Measurements from ENCODE around the gene MRPL36. TPM values are rescaled to one million over a fixed set of nuclear protein-coding genes. Genes with fewer than 3 reads are reported as not detected.

Gene MRPL36
- total RNA-seq, 1 donor from 2014 or later, result 60.6 TPM

- intact Hi-C loops (cut with micrococcal nuclease), result no loop called here
Measured at GRCh38 chr5:1815881-1816292, 16.2 kb upstream of the MRPL36 start.

GRCh38 chr5:1815071-1815786 lies 15.6 kb upstream of the MRPL36 start:
- intact Hi-C loops (cut with micrococcal nuclease), result no loop called here

- intact Hi-C loops (cut with micrococcal nuclease), result no loop called here
Measured at GRCh38 chr5:1814183-1815020, 14.8 kb upstream of the MRPL36 start.

- intact Hi-C loops (cut with micrococcal nuclease), result no loop called here
Measured at GRCh38 chr5:1810581-1811101, 11.0 kb upstream of the MRPL36 start.

GRCh38 chr5:1809416-1810035 lies 9.9 kb upstream of the MRPL36 start:
- intact Hi-C loops (cut with micrococcal nuclease), result no loop called here

- intact Hi-C loops (cut with micrococcal nuclease), result no loop called here
Measured at GRCh38 chr5:1808439-1808838, 8.8 kb upstream of the MRPL36 start.

GRCh38 chr5:1807451-1808185 lies 8.0 kb upstream of the MRPL36 start:
- intact Hi-C loops (cut with micrococcal nuclease), result no loop called here

GRCh38 chr5:1806974-1807373 lies 7.3 kb upstream of the MRPL36 start:
- intact Hi-C loops (cut with micrococcal nuclease), result no loop called here

- intact Hi-C loops (cut with micrococcal nuclease), result no loop called here
Measured at GRCh38 chr5:1806199-1806598, 6.6 kb upstream of the MRPL36 start.

GRCh38 chr5:1805736-1806135 lies 6.1 kb upstream of the MRPL36 start:
- intact Hi-C loops (cut with micrococcal nuclease), result no loop called here

- intact Hi-C loops (cut with micrococcal nuclease), result no loop called here
Measured at GRCh38 chr5:1805326-1805725, 5.7 kb upstream of the MRPL36 start.

- intact Hi-C loops (cut with micrococcal nuclease), result no loop called here
Measured at GRCh38 chr5:1804001-1804690, 4.5 kb upstream of the MRPL36 start.

GRCh38 chr5:1803192-1803591 lies 3.6 kb upstream of the MRPL36 start:
- intact Hi-C loops (cut with micrococcal nuclease), result no loop called here

GRCh38 chr5:1801967-1802295 lies 2.3 kb upstream of the MRPL36 start:
- intact Hi-C loops (cut with micrococcal nuclease), result loop anchor here (1.0 kb wide), 1 partner anchor 10 kb away; no protein-coding TSS in a partner anchor

GRCh38 chr5:1801222-1801966 lies 1.8 kb upstream of the MRPL36 start, which contains the start of gene NDUFS6:
Gene NDUFS6, plus strand, starts transcription at chr5:1801407. Its CDS starts 11 bp downstream, at chr5:1801418.
- intact Hi-C loops (cut with micrococcal nuclease), result loop anchor here (1.0 kb wide), 1 partner anchor 9 kb away; no protein-coding TSS in a partner anchor

- intact Hi-C loops (cut with micrococcal nuclease), result loop anchor here (1.0 kb wide), 1 partner anchor 8 kb away; no protein-coding TSS in a partner anchor
Measured at GRCh38 chr5:1800472-1801221, 1.0 kb upstream of the MRPL36 start.

GRCh38 chr5:1799110-1799601 lies 481 bp downstream of the MRPL36 start:
- intact Hi-C loops (cut with micrococcal nuclease), result loop anchor here (10.0 kb wide), 1 partner anchor 1184 kb away; the partner anchor contains the start of gene CEP72

GRCh38 chr5:1798589-1798988 lies 1.0 kb downstream of the MRPL36 start:
- intact Hi-C loops (cut with micrococcal nuclease), result loop anchor here (10.0 kb wide), 1 partner anchor 1184 kb away; the partner anchor contains the start of gene CEP72

- intact Hi-C loops (cut with micrococcal nuclease), result loop anchor here (10.0 kb wide), 1 partner anchor 1183 kb away; the partner anchor contains the start of gene CEP72
Measured at GRCh38 chr5:1797855-1798254, 1.8 kb downstream of the MRPL36 start.
